Measurements from ENCODE around the gene SEC61B. TPM values are rescaled to one million over a fixed set of nuclear protein-coding genes. Genes with fewer than 3 reads are reported as not detected.

SEC61B gene
- total RNA-seq, 1 experiment from 2014 or later: 125 TPM

- Histone ChIP-seq H3K9ac (ENCODE audit: low read length) (no peak overlapping the region), H3K9me2 (ENCODE audit: insufficient read depth) (no peaks in the 10 kb centered on the region), H3K9me3 (ENCODE audit: control insufficient read depth in 1 of 2, insufficient read depth in 1 of 2, low read depth in 1 of 2, low read length in 2 of 2) (no peaks in the 10 kb centered on the region), H3K36me3 (ENCODE audit: control insufficient read depth in 1 of 2, insufficient read depth in 2 of 2, low read length in 2 of 2) (no peaks in the 10 kb centered on the region), H2AFZ (ENCODE audit: low read depth, low read length, poor library complexity, severe bottlenecking) (no peak overlapping the region), H3K27me3 (ENCODE audit: insufficient read depth, low read length) (no peaks in the 10 kb centered on the region), H3K4me2 (ENCODE audit: low read length) (no peak overlapping the region), H3K4me1 (ENCODE audit: control insufficient read depth in 1 of 2, insufficient read depth in 2 of 2, low read length in 2 of 2) (peaks cover 0 to 4% of the 10 kb centered on the region in 2 experiments; a peak in 1 of 4 replicates), H4K20me1 (ENCODE audit: insufficient read depth) (no peaks in the 10 kb centered on the region), H3K27ac (ENCODE audit: low read depth, low read length) (no peak overlapping the region), H3K4me3 (replicated peaks in 1 of 2; ENCODE audit: low read depth in 1 of 2, low read length in 2 of 2) (no peak overlapping the region), H3K79me2 (ENCODE audit: insufficient read depth, low read length) (no peaks in the 10 kb centered on the region)
- ATAC-seq (no peak), DNase-seq (ENCODE audit: low read depth, low spot score) (no peak)
- TF ChIP-seq EZH2phosphoT487 (IDR thresholded peaks at IDR 0.05; ENCODE audit: borderline replicate concordance): no peak
- RAD21 ChIA-PET (ENCODE audit: low non-redundant PET in 1 of 2, low total read pairs in 2 of 2, uncharacterized antibody in 2 of 2, unreplicated experiment in 2 of 2): no interaction called here
- no TSS peak for BruUV-seq (replicated peaks)
- POLR2A ChIA-PET: no interaction called here
- intact Hi-C loops (cut with micrococcal nuclease): loop anchor here (10.0 kb wide), 3 partner anchors 624 to 1044 kb away; no protein-coding TSS in a partner anchor
- CTCF ChIA-PET: no interaction called here
These were observed 40.9 kb upstream of the SEC61B start for GRCh38 chr9:99181206-99181605.

- Histone ChIP-seq H3K4me2 (ENCODE audit: low read length) (no peak overlapping the region), H3K27me3 (ENCODE audit: insufficient read depth, low read length) (no peaks in the 10 kb centered on the region), H4K20me1 (ENCODE audit: insufficient read depth) (no peaks in the 10 kb centered on the region), H3K4me1 (ENCODE audit: control insufficient read depth in 1 of 2, insufficient read depth in 2 of 2, low read length in 2 of 2) (peaks cover 0 to 4% of the 10 kb centered on the region in 2 experiments; a peak in 1 of 4 replicates), H3K9ac (ENCODE audit: low read length) (no peak overlapping the region), H3K79me2 (ENCODE audit: insufficient read depth, low read length) (no peaks in the 10 kb centered on the region), H3K9me2 (ENCODE audit: insufficient read depth) (no peaks in the 10 kb centered on the region), H3K27ac (ENCODE audit: low read depth, low read length) (no peak overlapping the region), H2AFZ (ENCODE audit: low read depth, low read length, poor library complexity, severe bottlenecking) (no peak overlapping the region), H3K4me3 (replicated peaks in 1 of 2; ENCODE audit: low read depth in 1 of 2, low read length in 2 of 2) (no peak overlapping the region), H3K9me3 (ENCODE audit: control insufficient read depth in 1 of 2, insufficient read depth in 1 of 2, low read depth in 1 of 2, low read length in 2 of 2) (no peaks in the 10 kb centered on the region), H3K36me3 (ENCODE audit: control insufficient read depth in 1 of 2, insufficient read depth in 2 of 2, low read length in 2 of 2) (no peaks in the 10 kb centered on the region)
- no TSS peak for BruUV-seq (replicated peaks)
- RAD21 ChIA-PET (ENCODE audit: low non-redundant PET in 1 of 2, low total read pairs in 2 of 2, uncharacterized antibody in 2 of 2, unreplicated experiment in 2 of 2): no interaction called here
- ATAC-seq (no peak), DNase-seq (ENCODE audit: low read depth, low spot score) (no peak)
- TF ChIP-seq EZH2 (IDR thresholded peaks at IDR 0.05) (no peak), EGR1 (IDR thresholded peaks at IDR 0.05; ENCODE audit: low read depth) (no peak), SP1 (IDR thresholded peaks at IDR 0.05; ENCODE audit: low read depth) (no peak), YY1 (IDR thresholded peaks at IDR 0.05; ENCODE audit: extremely low read depth, insufficient replicate concordance, low read depth, low read length) (no peak), ZBTB33 (IDR thresholded peaks at IDR 0.05; ENCODE audit: extremely low read depth, insufficient replicate concordance, low read length) (no peak), CTCF (IDR thresholded peaks at IDR 0.05 in 2 of 3, conservative IDR thresholded peaks at IDR 0.05 in 1 of 3; ENCODE audit: borderline replicate concordance in 1 of 3, insufficient read depth in 1 of 3, low read depth in 2 of 3, low read length in 2 of 3) (no peak), ZNF274 (IDR thresholded peaks at IDR 0.05; ENCODE audit: low read depth, low read length) (no peak), ELF1 (IDR thresholded peaks at IDR 0.05; ENCODE audit: borderline replicate concordance, low read depth) (no peak), POLR2AphosphoS5 (IDR thresholded peaks at IDR 0.05; ENCODE audit: low read depth, low read length) (no peak), SRF (IDR thresholded peaks at IDR 0.05; ENCODE audit: low read depth) (no peak), FOSL1 (IDR thresholded peaks at IDR 0.05; ENCODE audit: low read depth) (no peak)
- POLR2A ChIA-PET: no interaction called here
- CTCF ChIA-PET: no interaction called here
- intact Hi-C loops (cut with micrococcal nuclease): loop anchor here (10.0 kb wide), 3 partner anchors 623 to 1043 kb away; no protein-coding TSS in a partner anchor
These were observed 40.5 kb upstream of the SEC61B start for GRCh38 chr9:99181621-99182020.
